Motor neuron (in vitro differentiated cells): ENCODE results near the gene NFE2L1. TPM values are rescaled to one million over a fixed set of nuclear protein-coding genes. Genes with fewer than 3 reads are reported as not detected.

ENCODE experiments used
- ATAC-seq, 8 experiments: fragments of 200-7000 bp; cut with Tn5 transposase; replicated peaks in 6 of 8; 2 replicates each; pipeline ENCODE4 v1.8.0; 2021; ENCODE audit warnings: mild to moderate bottlenecking in 8 of 8, moderate library complexity in 8 of 8
- H3K27ac ChIP-seq, 2 donors: fragments of 250-450 bp; sonication (Bioruptor Pico); 2 replicates each; pipeline ENCODE4 v1.9.0; 2021; ENCODE audit warnings: antibody characterized with exemption in 2 of 2, mild to moderate bottlenecking in 2 of 2, moderate library complexity in 1 of 2
- H3K4me1 ChIP-seq, 2 donors: fragments of 250-450 bp; sonication (Bioruptor Pico); replicated peaks in 1 of 2; 2 replicates each; pipeline ENCODE4 v1.6.1; 2021; ENCODE audit warnings: antibody characterized with exemption in 2 of 2, mild to moderate bottlenecking in 2 of 2, moderate library complexity in 1 of 2
- H3K4me3 ChIP-seq, 5 donors: fragments of 250-450 bp; sonication (Bioruptor Pico); 2 replicates each; pipeline ENCODE4 v1.9.0; 2021; ENCODE audit warnings: antibody characterized with exemption in 5 of 5, mild to moderate bottlenecking in 5 of 5, moderate library complexity in 4 of 5
- WGBS, 10 experiments: fragments of 450-650 bp; shearing (Covaris generic); methylation state at CpG; one replicate each; pipeline ENCODE4 v1.0.0; 2022; 5-methylcytosine and 5-hydroxymethylcytosine counted together
- in situ Hi-C, 9 experiments: fragments of 400-800 bp; cut with MboI; loops; one replicate each; pipeline ENCODE4 v1.15.0; 2021; ENCODE audit warnings: low sequenced_read_pairs in 9 of 9, low pct_unique_long_range_greater_than_20kb in 2 of 9; ENCODE audit not compliant: unreplicated experiment in 9 of 9
- total RNA-seq, 8 experiments: library from RNA; unstranded; fragments of 300-600 nt; gene quantifications; 2 replicates each; pipeline versions ENCODE4 v1.2.3 to v1.2.4, GENCODE V29; 2022

NFE2L1 gene
- total RNA-seq, 8 experiments from 2014 or later: 71.9 to 284 (median 99.4) TPM

DNA sequence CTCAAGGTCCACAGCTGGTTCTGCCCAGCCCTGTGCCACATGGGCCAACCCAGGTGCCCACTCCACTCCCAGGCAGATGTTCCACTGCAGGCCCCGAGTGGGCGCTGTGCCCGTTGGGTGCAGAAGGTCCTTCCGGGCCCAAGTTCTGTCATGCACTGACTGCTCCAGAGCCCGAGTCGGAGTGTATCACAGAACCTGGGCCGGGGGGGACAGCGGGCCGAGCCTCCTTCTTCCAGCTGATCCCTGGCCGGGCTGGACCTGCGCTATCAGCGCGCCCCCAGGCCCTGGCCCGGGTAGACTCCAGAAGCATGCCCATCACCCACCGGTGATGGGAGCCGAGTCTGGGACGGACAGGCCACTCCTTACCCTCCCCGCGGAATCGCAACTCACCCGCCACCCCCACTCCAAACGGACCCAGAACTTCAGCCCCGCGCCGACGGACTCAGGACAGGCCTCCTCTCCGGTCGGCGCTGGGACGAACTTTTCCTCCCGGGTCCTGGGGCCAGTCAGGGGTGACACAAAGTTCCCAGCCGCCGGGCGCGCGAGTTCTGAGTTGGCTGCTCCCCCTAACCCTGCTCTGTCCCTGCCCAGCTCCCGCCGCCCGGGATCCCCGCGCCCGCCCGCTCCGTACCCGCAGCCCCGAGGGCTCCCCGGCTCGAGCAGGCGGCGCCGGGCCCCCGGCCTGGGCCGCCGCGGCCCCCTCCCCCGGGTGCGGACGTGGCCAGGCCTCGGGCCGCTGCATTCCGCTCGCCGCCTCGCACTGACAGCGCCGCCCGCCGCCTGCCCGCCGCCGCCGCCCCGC lies 10.9 kb upstream of the NFE2L1 start, which contains the start of gene COPZ2:
TSS of gene COPZ2 (minus strand) at position 762 of the 802 bp plus-strand sequence. CDS start at position 742, 20 bp downstream.
- H3K27ac ChIP-seq: peak within 1 kb of the TSS in 1 of 2 donors; percentile 27
- H3K4me1 ChIP-seq: peaks cover 15 to 18% of the 10 kb centered on the region in 2 donors
- in situ Hi-C loops: loop anchor here in 1 of 9 experiments (25.0 kb wide), 1 partner anchor 100 kb away; no protein-coding TSS in a partner anchor
- ATAC-seq: peak; percentile 79 to 85 (median 84)
- peak within 1 kb of the TSS; percentile 16 to 39 (median 31) for H3K4me3 ChIP-seq
- WGBS, 10 experiments: 0 to 60% (median 10%) methylated on average over 1 to 5 of the region's 73 CpGs; no CpG with 5 or more reads in 6 of the 10 experiments

GRCh38 chr17:48037838-48038323 lies 10.3 kb upstream of the NFE2L1 start:
- Histone ChIP-seq H3K27ac (peak overlapping the region in 1 of 2 donors; percentile 27), H3K4me1 (peaks cover 15 to 21% of the 10 kb centered on the region in 2 donors), H3K4me3 (peak overlapping the region in 4 of 5 donors; percentile 29 to 39 (median 35))
- 33 to 50% (median 43%) methylated on average over 1 to 2 of the region's 19 CpGs; no CpG with 5 or more reads in 5 of the 10 experiments for WGBS, 10 experiments
- in situ Hi-C loops: loop anchor here in 1 of 9 experiments (25.0 kb wide), 1 partner anchor 99 kb away; no protein-coding TSS in a partner anchor
- peak; percentile 13 to 71 (median 52) for ATAC-seq

DNA sequence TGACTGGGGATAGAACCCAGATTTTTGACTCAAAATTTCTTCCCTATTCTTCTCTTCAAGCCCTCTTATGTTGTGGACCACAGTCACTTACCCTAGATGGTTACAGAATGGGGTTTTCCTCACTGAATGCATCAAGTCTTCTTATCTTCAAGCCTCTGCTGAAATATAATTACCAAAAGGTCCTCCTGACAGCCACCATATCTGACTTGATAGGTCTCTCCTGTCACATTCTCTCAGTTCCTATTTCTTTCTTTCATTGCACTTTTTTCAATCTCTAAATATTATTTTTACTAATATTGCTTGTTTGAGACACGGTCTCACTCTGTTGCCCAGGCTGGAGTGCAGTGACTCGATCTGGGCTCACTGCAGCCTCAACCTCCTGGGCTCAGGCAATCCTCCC lies 9.5 kb upstream of the NFE2L1 start:
- in situ Hi-C loops: loop anchor here in 1 of 9 experiments (25.0 kb wide), 1 partner anchor 99 kb away; no protein-coding TSS in a partner anchor
- peaks cover 20 to 29% of the 10 kb centered on the region in 2 donors for H3K4me1 ChIP-seq
- WGBS, 10 experiments: 56 to 95% (median 83%) methylated on average over 1 to 2 of the region's 2 CpGs; no CpG with 5 or more reads in 3 of the 10 experiments
- ATAC-seq: no peak
- H3K4me3 ChIP-seq: no peak overlapping the region
- no peak overlapping the region for H3K27ac ChIP-seq

DNA sequence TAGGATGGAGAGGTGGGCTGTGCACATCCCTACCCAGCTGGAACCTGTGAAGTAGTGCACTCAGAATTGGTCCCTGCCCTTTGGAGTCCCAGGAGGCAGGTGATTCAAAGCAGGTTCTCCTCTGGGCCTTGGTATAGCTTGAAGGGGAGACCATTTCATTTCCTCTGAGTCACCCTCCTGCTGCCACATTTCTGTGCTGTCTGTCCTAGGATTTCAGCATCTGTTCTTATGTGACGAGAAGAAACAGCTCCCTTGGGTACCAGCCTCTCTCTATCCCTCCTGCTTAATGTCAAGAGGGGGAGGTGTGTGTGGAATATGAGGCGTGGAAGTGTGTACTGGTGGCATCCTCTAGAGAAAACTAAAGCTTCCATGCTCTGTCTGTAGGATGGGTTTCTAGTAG lies 5.0 kb upstream of the NFE2L1 start:
- peak overlapping the region; percentile 37 to 59 for H3K27ac ChIP-seq
- H3K4me3 ChIP-seq: no peak overlapping the region
- peaks cover 17 to 33% of the 10 kb centered on the region in 2 donors for H3K4me1 ChIP-seq
- ATAC-seq: no peak
- in situ Hi-C loops: loop anchor here in 1 of 9 experiments (25.0 kb wide), 1 partner anchor 94 kb away; no protein-coding TSS in a partner anchor
- 35 to 80% (median 71%) methylated on average over 1 to 2 of the region's 2 CpGs; no CpG with 5 or more reads in 7 of the 10 experiments for WGBS, 10 experiments

DNA sequence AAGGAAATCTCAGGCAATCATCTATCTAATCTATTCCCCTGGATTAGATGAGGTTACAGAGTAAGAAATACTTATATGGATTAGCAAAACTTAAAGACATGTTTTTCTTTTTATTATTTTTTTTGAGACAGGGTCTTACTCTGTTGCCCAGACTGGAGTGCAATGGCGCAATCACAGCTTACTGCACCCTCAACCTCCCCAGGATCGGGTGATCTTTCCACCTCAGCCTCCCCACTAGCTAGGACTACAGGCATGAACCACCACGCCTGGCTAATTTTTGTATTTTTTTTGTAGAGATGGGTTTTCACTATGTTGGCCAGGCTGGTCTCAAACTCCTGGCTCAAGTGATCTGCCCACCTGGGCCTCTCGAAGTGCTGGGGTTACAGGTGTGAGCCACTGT lies 3.3 kb upstream of the NFE2L1 start:
- no peak for ATAC-seq
- WGBS, 10 experiments: 65 to 100% (median 100%) methylated on average over 1 to 4 of the region's 4 CpGs; no CpG with 5 or more reads in 2 of the 10 experiments
- Histone ChIP-seq H3K4me3 (no peak overlapping the region), H3K27ac (no peak overlapping the region), H3K4me1 (peaks cover 21 to 37% of the 10 kb centered on the region in 2 donors)
- in situ Hi-C loops: loop anchor here in 1 of 9 experiments (25.0 kb wide), 1 partner anchor 92 kb away; no protein-coding TSS in a partner anchor

DNA sequence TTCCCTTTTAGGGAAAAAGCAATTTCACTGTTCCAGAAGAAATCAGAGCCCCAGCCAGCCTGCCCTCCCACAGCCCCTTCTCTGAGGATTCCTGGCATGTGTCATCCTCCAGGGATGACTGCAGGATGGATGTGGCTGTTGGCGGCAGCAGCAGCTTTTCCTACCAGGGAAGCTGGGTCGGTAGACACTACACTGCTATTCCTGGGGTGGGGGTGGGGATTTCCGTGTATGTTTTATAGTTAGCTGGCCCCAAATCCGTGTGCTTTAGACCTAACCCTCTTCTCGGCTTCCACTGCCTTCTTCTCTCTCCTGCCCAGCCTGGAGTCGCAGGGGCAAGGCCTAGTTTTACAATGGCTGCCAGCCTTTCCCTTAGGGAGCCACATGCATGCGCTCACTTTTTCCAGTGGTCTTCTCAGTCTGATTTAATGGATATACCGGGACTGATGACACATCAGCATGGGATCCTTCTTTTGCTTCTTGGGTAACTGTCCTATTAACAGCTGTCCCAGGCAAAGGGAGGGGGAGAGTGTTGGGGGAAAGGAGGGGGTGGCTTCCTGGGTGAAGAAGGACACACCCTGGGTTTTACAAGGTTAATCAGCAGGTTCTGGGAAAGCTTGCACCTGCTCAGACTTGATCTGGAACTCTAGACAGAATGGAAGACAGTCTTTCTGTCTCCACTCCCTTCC lies 2.7 kb upstream of the NFE2L1 start:
- 40 to 100% (median 80%) methylated on average over 1 to 3 of the region's 8 CpGs; no CpG with 5 or more reads in 6 of the 10 experiments for WGBS, 10 experiments
- no peak for ATAC-seq
- in situ Hi-C loops: loop anchor here in 1 of 9 experiments (25.0 kb wide), 1 partner anchor 92 kb away; no protein-coding TSS in a partner anchor
- no peak overlapping the region for H3K4me3 ChIP-seq
- H3K27ac ChIP-seq: no peak overlapping the region
- peaks cover 24 to 40% of the 10 kb centered on the region in 2 donors for H3K4me1 ChIP-seq

GRCh38 chr17:48046296-48046695 lies 1.9 kb upstream of the NFE2L1 start:
- in situ Hi-C loops: loop anchor here in 1 of 9 experiments (25.0 kb wide), 1 partner anchor 91 kb away; no protein-coding TSS in a partner anchor
- Histone ChIP-seq H3K27ac (no peak overlapping the region), H3K4me1 (peaks cover 25 to 40% of the 10 kb centered on the region in 2 donors), H3K4me3 (peak overlapping the region in 4 of 5 donors; percentile 89 to 97 (median 93))
- 90 to 100% (median 100%) methylated on average over 1 to 7 of the region's 7 CpGs; no CpG with 5 or more reads in 1 of the 10 experiments for WGBS, 10 experiments
- ATAC-seq: no peak

- ATAC-seq: no peak
- in situ Hi-C loops: loop anchor here in 1 of 9 experiments (25.0 kb wide), 1 partner anchor 90 kb away; no protein-coding TSS in a partner anchor
- peak overlapping the region; percentile 95 to 97 for H3K27ac ChIP-seq
- H3K4me1 ChIP-seq: peaks cover 34 to 50% of the 10 kb centered on the region in 2 donors
- 0 to 40% (median 4%) methylated on average over 2 to 20 of the region's 26 CpGs for WGBS, 10 experiments
- H3K4me3 ChIP-seq: peak overlapping the region; percentile 89 to 97 (median 91)
Measured at GRCh38 chr17:48047113-48047740, 932 bp upstream of the NFE2L1 start.

DNA sequence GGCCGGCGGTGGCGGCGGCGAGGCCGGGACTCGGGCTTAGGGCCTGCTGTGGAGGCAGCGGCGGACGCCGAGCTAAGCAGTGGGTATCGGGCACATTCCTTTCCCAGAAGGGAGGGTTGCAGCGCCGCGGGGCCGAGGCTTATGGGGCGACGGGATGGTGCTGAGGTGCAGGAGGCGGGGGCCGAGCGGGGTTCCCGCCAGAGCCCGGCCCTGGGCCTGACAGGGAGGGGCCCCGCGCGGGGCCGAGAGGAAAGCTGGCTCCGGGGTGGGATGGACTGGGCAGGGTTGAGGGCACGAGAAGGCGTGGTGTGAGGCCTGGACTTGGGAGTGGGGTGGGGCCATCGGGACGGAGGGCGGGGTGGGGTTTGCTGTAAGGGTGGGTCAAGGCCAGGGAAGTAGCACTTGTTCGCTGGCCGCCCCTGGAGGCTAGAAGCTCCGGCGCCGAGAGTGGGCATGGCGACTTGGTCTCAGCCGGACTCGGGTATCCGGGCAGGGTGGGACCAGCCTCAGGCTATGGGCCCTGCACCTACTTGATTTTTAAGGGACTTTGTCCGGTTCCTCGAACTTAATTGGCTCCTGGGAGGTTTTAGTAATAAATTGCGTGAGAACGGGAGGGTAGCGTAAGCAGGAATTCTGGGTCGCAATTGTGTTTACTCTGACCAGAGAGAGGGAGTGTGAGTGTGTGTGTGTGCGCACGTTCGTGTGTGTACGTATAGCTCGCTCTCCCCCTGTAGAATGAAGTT lies 396 bp downstream of the NFE2L1 start:
- peak overlapping the region; percentile 94 for H3K27ac ChIP-seq
- peak overlapping the region; percentile 89 to 97 (median 91) for H3K4me3 ChIP-seq
- peak; percentile 42 to 64 (median 53) for ATAC-seq
- in situ Hi-C loops: loop anchor here in 1 of 9 experiments (25.0 kb wide), 1 partner anchor 89 kb away; no protein-coding TSS in a partner anchor
- H3K4me1 ChIP-seq: peaks cover 43 to 53% of the 10 kb centered on the region in 2 donors
- WGBS, 10 experiments: 0 to 4% (median 0%) methylated on average over 1 to 12 of the region's 53 CpGs; no CpG with 5 or more reads in 5 of the 10 experiments

- H3K4me3 ChIP-seq: no peak overlapping the region
- in situ Hi-C loops: no loop called here
- peak overlapping the region in 1 of 2 donors; percentile 32 for H3K27ac ChIP-seq
- WGBS, 10 experiments: 70 to 100% (median 86%) methylated on average over 2 of the region's 10 CpGs; no CpG with 5 or more reads in 7 of the 10 experiments
- no peak for ATAC-seq
- peaks cover 48 to 54% of the 10 kb centered on the region in 2 donors for H3K4me1 ChIP-seq
Measured at GRCh38 chr17:48051283-48051682, 3.1 kb downstream of the NFE2L1 start.

DNA sequence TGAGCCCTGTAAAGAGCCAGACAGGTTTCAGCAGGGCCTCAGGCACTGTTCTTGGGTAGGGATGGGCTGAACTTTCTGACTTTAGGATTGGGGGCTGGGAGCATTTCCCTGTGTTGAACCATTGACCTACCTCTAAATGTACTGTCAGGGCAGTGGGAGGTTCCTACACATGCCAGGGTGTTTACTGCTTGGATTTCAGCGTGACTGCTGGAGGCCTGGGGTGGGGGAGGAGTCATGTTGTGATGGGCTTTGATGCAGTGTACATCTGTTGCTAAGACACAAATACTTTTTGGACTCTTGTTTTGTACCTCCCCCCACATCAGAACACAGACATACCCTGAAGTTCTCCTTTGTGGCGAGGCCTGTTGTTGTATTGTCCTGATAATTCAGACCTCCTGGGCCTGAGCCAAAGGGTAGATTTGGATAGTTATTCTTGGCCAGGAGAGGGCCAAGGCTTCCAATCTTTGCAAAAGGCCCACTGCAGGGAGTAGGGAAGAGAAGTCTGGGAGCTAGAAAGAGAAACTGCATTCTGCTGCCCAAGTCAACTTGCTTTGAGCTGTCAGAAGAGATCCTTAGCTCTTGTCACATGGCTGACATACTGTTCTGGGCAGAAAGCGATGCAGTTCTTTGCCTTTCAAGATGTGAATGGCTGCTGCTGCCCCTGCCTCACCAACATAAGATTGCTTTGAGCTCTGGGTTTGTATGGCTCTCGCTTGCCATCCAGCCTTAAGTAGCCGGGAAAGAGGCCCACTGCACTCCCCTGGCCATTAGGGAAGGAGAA lies 3.7 kb downstream of the NFE2L1 start:
- 38 to 80% (median 67%) methylated on average over 1 to 3 of the region's 5 CpGs; no CpG with 5 or more reads in 3 of the 10 experiments for WGBS, 10 experiments
- in situ Hi-C loops: no loop called here
- Histone ChIP-seq H3K4me3 (peak overlapping the region in 1 of 5 donors; percentile 3), H3K27ac (peak overlapping the region in 1 of 2 donors; percentile 32), H3K4me1 (peaks cover 49 to 54% of the 10 kb centered on the region in 2 donors)
- ATAC-seq: peak in 3 of 8 experiments; percentile 5 to 8 (median 6)
